ENCODE measurements around the gene IFITM5. TPM values are rescaled to one million over a fixed set of nuclear protein-coding genes. Genes with fewer than 3 reads are reported as not detected.
A peak's percentile ranks its signal among the peaks of the same experiment; 100 is the strongest.
"Not testable (repeated sequence)": the region's sequence is repeated elsewhere in the genome, so short reads cannot be mapped to it uniquely, and the experiment has no call there.

The IFITM5 gene
- total and polyA plus RNA-seq, 4 donors: not detected

GRCh38 chr11:324156-324555, 24.8 kb upstream of the IFITM5 start:
- peak overlapping the region in 1 of 2 donors; percentile 62 for H3K9ac ChIP-seq (ENCODE audit: insufficient read depth in 1 of 2, low read length in 2 of 2)

GRCh38 chr11:319888-320273, 20.6 kb upstream of the IFITM5 start:
- WGBS, 2 donors: 9% methylated on average over 6 to 9 of the region's 10 CpGs

More at GRCh38 chr11:324156-324555, 24.8 kb upstream of the IFITM5 start:
- no peak for ATAC-seq (ENCODE audit: insufficient read depth, low FRiP score)
- peak in 2 of 3 donors; percentile 75 to 78 for DNase-seq
- peaks cover 0 to 49% (median 14%) of the 10 kb centered on the region in 5 donors for H3K4me1 ChIP-seq (ENCODE audit: control insufficient read depth in 5 of 5, insufficient read depth in 5 of 5, low read length in 5 of 5)
- no peak for TF ChIP-seq CTCF (IDR thresholded peaks at IDR 0.05; ENCODE audit: control extremely low read depth, extremely low read depth)
- no peaks in the 10 kb centered on the region for H3K27me3 ChIP-seq (ENCODE audit: control insufficient read depth in 3 of 3, insufficient read depth in 3 of 3, low read length in 2 of 3)
- H3K27ac ChIP-seq (ENCODE audit: low read depth in 1 of 2, low read length in 1 of 2): peak overlapping the region in 1 of 2 donors; percentile 65
- 70 to 73% methylated on average over 11 of the region's 11 CpGs for WGBS, 2 donors
- H3K9me3 ChIP-seq (ENCODE audit: control insufficient read depth in 4 of 4, insufficient read depth in 3 of 4, low read length in 3 of 4): no peaks in the 10 kb centered on the region
- no peak overlapping the region for H3K4me3 ChIP-seq
- no peaks in the 10 kb centered on the region for H3K36me3 ChIP-seq (ENCODE audit: control insufficient read depth in 4 of 4, insufficient read depth in 4 of 4, low read length in 4 of 4)

GRCh38 chr11:319121-319887, 20.0 kb upstream of the IFITM5 start:
- DNase-seq; H3K9me3 ChIP-seq (ENCODE audit: control insufficient read depth in 4 of 4, insufficient read depth in 3 of 4, low read length in 3 of 4); H3K36me3 ChIP-seq (ENCODE audit: control insufficient read depth in 4 of 4, insufficient read depth in 4 of 4, low read length in 4 of 4): not testable (repeated sequence)
- peaks cover 0 to 20% (median 16%) of the 10 kb centered on the region in 3 donors for H3K27me3 ChIP-seq (ENCODE audit: control insufficient read depth in 3 of 3, insufficient read depth in 3 of 3, low read length in 2 of 3)
- H3K27ac ChIP-seq (ENCODE audit: low read depth in 1 of 2, low read length in 1 of 2): peak overlapping the region; percentile 69 to 92
- peak overlapping the region in 1 of 2 donors; percentile 68 for H3K9ac ChIP-seq (ENCODE audit: insufficient read depth in 1 of 2, low read length in 2 of 2)
- WGBS, 2 donors: 13 to 30% methylated on average over 18 to 20 of the region's 29 CpGs
- H3K4me3 ChIP-seq: peak overlapping the region; percentile 96
- H3K4me1 ChIP-seq (ENCODE audit: control insufficient read depth in 5 of 5, insufficient read depth in 5 of 5, low read length in 5 of 5): peaks cover 0 to 30% (median 8%) of the 10 kb centered on the region in 5 donors
- peak; percentile 3 for ATAC-seq (ENCODE audit: insufficient read depth, low FRiP score)

More at GRCh38 chr11:319888-320273, 20.6 kb upstream of the IFITM5 start:
- H3K27ac ChIP-seq (ENCODE audit: low read depth in 1 of 2, low read length in 1 of 2): peak overlapping the region; percentile 21 to 92
- peak overlapping the region in 1 of 2 donors; percentile 68 for H3K9ac ChIP-seq (ENCODE audit: insufficient read depth in 1 of 2, low read length in 2 of 2)
- not testable (repeated sequence) for ATAC-seq (ENCODE audit: insufficient read depth, low FRiP score); H3K9me3 ChIP-seq (ENCODE audit: control insufficient read depth in 4 of 4, insufficient read depth in 3 of 4, low read length in 3 of 4); H3K36me3 ChIP-seq (ENCODE audit: control insufficient read depth in 4 of 4, insufficient read depth in 4 of 4, low read length in 4 of 4); DNase-seq
- peak overlapping the region; percentile 96 for H3K4me3 ChIP-seq
- peaks cover 0 to 32% (median 8%) of the 10 kb centered on the region in 5 donors for H3K4me1 ChIP-seq (ENCODE audit: control insufficient read depth in 5 of 5, insufficient read depth in 5 of 5, low read length in 5 of 5)
- H3K27me3 ChIP-seq (ENCODE audit: control insufficient read depth in 3 of 3, insufficient read depth in 3 of 3, low read length in 2 of 3): peaks cover 0 to 20% (median 16%) of the 10 kb centered on the region in 3 donors

GRCh38 chr11:318405-319120, 19.2 kb upstream of the IFITM5 start:
- not testable (repeated sequence) for H3K9me3 ChIP-seq (ENCODE audit: control insufficient read depth in 4 of 4, insufficient read depth in 3 of 4, low read length in 3 of 4); DNase-seq; H3K36me3 ChIP-seq (ENCODE audit: control insufficient read depth in 4 of 4, insufficient read depth in 4 of 4, low read length in 4 of 4); H3K9ac ChIP-seq (ENCODE audit: insufficient read depth in 1 of 2, low read length in 2 of 2)
- Histone ChIP-seq H3K4me1 (ENCODE audit: control insufficient read depth in 5 of 5, insufficient read depth in 5 of 5, low read length in 5 of 5) (peaks cover 0 to 33% (median 10%) of the 10 kb centered on the region in 5 donors), H3K27me3 (ENCODE audit: control insufficient read depth in 3 of 3, insufficient read depth in 3 of 3, low read length in 2 of 3) (peaks cover 0 to 20% (median 16%) of the 10 kb centered on the region in 3 donors), H3K4me3 (peak overlapping the region; percentile 65), H3K27ac (ENCODE audit: low read depth in 1 of 2, low read length in 1 of 2) (peak overlapping the region; percentile 69 to 85)
- ATAC-seq (ENCODE audit: insufficient read depth, low FRiP score): peak; percentile 71
- 1% methylated on average over 9 to 15 of the region's 79 CpGs for WGBS, 2 donors

GRCh38 chr11:317668-318404, 18.5 kb upstream of the IFITM5 start:
- 31 to 33% methylated on average over 11 to 16 of the region's 30 CpGs for WGBS, 2 donors
- not testable (repeated sequence) for H3K36me3 ChIP-seq (ENCODE audit: control insufficient read depth in 4 of 4, insufficient read depth in 4 of 4, low read length in 4 of 4); H3K9ac ChIP-seq (ENCODE audit: insufficient read depth in 1 of 2, low read length in 2 of 2); H3K4me3 ChIP-seq; ATAC-seq (ENCODE audit: insufficient read depth, low FRiP score); H3K9me3 ChIP-seq (ENCODE audit: control insufficient read depth in 4 of 4, insufficient read depth in 3 of 4, low read length in 3 of 4); DNase-seq
- peaks cover 0 to 20% (median 16%) of the 10 kb centered on the region in 3 donors for H3K27me3 ChIP-seq (ENCODE audit: control insufficient read depth in 3 of 3, insufficient read depth in 3 of 3, low read length in 2 of 3)
- H3K4me1 ChIP-seq (ENCODE audit: control insufficient read depth in 5 of 5, insufficient read depth in 5 of 5, low read length in 5 of 5): peaks cover 0 to 40% (median 12%) of the 10 kb centered on the region in 5 donors
- H3K27ac ChIP-seq (ENCODE audit: low read depth in 1 of 2, low read length in 1 of 2): peak overlapping the region; percentile 1 to 79

All from lung (tissue), 12 donors.